Stimulated activated CD4-positive, alpha-beta T cell treated with anti-CD3 and anti-CD28 coated beads, Interleukin-1b, Interleukin-23, amount 100 ng/mL, for 1 hour (primary cell): ENCODE data around the gene MMP24OS.
"Not testable (repeated sequence)": the region's sequence is repeated elsewhere in the genome, so short reads cannot be mapped to it uniquely, and the experiment has no call there.

ENCODE experiments used
- DNase-seq, 2 donors: peaks; one replicate each; pipeline ENCODE4 v3.0.0-alpha.2; 2020; ENCODE audit warnings: low read depth in 2 of 2

Gene MMP24OS

DNA sequence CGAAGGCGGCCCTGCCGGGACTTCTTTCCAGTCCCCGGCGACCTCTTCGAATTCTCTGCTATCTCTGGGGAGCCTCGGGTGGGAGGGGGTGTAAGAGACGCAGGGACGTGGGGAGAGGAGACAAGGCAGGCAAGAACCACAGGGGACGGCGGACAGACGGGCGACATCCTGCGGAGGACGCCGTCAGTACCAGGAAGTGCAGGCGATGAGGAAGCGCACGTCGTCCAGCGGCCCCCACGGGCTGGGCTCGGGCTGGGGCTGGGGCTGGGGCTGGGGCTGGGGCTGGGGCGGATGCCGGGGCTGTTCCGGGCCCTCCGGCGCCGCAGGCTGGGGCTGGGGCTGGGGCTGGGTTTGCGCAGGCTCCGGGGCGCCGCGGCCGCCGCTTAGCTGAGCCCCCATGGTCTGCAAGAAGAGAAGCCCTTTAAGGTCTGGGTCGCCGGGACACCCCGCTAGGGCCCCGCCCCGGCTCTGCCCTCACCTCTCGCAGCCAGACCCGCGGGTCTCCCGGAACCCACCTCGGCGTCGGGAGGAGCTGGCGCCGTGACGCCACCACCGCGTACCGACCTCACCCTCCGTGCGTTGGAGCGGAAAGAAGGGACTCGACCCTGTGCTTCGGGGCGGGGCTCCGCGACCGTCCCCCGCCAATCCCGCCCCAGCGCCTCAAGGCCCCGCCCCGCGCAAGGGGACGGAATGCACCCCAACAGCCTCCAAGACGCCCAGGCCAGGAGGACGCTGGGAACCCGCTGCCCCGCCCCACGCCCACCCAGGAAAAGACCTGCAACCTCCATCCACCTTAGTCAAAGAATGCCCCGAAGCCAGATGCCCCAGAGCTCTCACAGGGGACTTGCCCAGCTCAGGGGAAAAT lies at the start of gene MMP24OS:
Gene MMP24OS (minus strand): TSS at position 592 of the 865 bp plus-strand sequence. CDS start 193 bp downstream, at position 399.
- DNase-seq, result peak; percentile 68 to 77

DNA sequence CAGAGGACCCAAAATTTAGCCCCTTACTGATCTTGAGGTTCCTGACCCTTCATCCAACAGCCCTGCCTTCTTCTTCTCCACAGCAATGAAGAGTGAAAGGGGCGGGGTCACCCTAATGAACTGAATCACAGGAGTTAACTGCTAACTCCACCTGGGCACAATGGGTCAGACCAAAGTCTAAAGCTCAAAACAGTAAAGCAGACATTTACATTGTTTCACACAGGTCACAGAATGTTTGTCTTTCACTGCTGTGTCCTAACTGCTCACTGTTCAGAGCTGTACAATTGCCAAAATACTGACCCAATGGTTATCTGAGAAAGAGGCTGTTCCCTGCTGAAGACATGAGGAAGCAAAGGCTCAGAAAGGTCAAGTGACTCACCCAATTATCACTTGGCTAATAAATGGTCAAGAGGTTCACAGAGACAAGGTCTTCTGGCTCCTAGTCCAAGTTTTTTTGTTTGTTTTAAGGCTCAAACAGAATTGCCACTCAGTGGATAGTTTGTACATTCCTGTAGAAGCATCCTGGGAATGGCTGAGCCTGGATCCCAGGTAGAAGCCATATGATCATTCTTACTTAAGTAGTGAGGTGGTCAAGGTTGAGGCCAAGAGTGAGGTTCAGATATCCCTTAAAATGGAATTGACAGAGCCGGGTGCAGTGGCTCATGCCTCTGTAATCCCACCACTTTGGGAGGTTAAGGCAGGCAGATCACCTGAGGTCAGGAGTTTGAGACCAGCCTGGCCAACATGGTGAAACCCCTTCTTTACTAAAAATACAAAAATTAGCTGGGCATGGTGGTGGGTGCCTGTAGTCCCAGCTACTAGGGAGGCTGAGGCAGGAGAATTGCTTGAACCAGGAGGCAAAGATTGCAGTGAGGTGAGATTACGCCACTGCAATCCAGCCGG lies 49.4 kb upstream of the MMP24OS start:
- DNase-seq, result no peak

DNA sequence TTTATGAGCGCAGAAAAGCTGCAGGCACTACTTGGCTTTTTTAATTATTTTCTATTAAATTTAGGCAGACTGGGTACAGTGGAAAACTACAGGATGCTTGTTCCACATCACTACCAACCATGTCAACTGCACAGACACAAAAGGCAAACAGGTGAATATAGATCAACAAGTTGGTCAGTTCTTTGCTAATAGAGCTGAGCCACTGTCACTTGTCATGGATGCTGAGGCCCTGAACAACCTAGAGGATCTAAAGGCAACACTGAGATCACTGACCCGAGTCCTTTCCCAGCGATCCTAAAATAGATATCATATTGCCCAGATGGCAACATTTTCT lies 48.8 kb upstream of the MMP24OS start:
- DNase-seq, result no peak

DNA sequence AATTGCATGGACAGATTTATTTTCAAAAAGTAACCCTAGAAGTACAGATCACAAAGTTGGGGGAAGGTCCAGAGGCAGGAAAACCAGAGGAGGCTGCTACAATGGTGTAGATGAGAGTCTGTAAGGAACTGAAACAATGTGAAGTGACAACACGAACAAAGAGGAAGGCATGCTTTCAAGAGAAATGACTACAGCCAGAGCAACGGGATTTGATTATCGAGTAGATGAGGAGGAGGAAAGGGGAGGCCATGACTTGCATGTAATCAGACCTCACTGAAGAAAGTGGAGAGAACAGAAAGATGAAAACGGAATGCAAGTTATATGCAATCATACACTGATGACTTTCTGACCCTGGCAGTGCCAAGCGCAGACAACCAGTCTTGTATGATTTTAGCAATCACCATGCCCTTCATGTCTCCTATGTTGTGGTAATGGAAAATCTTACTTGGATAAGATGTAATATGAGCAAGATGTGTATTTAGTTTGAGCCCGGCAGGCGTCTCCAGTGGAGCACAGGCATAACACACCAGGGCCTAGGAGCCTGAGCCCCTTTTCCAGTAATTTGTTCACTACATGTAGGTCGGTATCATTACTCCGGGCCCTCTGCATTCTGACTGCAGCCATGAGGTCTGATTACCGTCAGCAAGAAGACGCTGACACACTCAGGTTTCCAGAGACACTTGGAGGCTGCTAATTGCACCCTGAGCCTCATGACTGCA lies 48.3 kb upstream of the MMP24OS start:
- no peak for DNase-seq

DNA sequence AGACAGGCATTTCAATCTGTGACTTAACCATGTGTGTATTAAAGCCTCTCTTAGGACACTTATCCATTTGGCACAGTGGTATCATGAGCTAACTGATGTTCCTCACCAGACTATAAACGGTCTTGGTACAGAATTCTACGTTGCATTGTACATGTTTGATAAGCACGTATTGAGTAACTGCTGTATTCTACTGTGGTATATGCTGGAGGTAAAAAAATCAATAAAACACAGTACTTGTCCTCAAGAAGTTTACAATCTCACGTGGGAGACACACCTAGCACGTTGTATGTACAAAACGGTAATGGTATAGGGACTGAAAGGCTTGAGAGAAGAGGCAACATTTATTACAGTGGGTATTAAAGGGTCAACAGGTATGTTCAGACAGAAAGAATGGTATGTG lies 47.5 kb upstream of the MMP24OS start:
- no peak for DNase-seq

DNA sequence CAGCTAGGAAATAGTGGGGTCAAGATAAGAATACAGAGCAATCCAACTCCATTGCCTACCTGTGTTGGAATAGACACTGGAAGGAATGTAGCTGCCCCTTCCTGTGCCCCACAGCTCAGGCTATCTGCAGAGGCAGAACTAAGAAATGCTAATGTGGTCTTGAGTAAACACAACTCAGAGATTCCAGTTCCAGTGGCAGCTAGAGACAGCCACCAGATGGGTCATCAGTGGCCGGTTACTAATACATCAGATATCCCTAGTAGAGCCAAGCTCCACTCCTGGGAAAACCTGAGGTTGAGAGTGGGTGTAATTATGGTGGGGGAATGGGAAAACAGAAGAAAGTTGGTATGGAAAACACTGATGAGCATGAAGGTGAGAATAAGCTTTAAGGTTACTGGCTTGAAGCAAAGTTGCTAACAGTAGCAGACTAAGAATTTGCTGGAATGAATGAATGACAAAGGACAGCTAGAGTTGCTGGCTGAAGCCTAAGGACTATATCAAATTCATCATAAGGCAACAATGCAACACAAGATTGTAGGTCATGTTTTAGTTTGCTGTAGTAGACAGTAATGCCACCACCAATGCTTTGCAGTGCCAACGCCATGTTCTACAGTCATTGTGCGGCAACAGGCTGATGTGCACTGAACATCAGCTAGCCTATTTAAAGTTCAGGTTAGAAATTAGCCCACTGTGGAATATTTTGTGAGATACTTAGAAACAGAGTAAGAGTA lies 42.6 kb upstream of the MMP24OS start:
- no peak for DNase-seq

DNA sequence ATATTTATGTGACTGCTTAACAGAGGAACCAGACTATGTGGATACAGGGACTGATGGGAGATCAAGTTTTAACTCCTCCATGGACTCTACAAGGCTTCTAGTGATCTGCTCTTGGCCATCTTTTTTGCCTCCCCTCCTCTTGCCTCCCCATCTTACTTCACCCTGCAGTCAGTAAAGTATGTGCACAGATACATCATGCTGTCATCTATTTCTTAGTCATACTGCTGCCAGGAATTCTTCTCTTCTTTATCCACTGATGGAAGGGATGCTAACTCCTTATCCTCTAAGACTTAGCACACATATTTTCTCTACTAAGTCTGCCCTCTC lies 41.9 kb upstream of the MMP24OS start:
- no peak for DNase-seq

DNA sequence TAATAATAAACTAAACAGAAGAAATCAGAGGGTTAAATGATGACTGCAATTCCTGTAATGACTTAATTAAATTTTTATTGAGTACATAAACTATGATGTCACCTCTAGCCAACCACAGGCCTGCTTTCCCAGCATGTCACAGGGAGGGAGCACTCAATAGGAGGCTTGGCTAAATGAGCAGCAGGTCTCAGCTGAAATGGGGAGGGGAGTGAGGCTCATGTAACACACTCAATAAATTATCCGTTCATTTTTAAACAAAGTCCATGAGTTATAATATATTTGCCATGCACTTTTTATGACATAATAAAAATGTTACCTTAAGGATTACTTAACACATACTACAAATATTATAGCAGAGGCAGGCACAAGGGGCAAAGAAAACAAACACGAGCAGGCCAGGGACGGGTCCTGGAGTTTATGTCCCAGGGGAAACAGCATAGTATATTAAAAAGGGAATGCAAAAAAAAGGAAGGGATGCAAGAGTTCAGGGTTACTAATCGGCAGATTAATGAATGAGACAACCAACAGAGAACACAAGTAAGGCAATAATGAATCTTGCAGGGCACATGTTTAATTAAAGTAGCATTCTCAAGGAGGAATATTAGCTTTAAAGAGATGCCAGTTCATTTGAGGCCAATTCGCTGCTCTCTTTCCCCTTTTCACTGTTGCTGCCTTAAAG lies 41.4 kb upstream of the MMP24OS start:
- DNase-seq, result no peak

DNA sequence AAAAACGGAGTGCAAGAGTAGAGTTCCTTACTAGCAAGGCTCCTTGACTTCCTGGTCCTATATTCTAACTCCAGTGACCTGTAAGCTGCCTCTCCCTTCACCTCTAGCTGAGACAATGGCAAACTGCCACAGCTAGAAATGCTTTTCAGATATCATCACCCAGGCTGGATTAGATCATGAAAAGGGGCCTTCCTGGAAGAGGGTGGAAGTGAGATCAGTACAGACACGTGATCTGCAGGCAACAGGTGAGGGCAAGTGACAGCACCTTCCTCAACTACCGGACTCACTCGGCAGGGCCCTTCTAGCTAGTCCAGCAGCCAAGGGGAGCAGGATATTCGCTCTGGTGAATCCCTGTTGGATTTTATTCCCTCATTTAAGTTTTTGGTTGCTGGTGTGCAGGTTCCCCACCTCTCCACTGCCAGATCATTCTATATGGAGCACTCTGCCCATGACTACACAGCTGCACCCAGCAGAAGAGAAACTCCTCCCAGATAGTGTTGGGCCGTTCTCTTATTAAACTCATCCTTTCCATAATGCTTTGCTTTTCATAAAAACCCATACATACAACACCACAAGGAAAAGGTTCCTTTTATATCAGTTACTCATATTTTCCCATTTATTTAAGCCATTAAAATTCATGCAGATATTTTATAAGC lies 40.7 kb upstream of the MMP24OS start:
- DNase-seq, result no peak

DNA sequence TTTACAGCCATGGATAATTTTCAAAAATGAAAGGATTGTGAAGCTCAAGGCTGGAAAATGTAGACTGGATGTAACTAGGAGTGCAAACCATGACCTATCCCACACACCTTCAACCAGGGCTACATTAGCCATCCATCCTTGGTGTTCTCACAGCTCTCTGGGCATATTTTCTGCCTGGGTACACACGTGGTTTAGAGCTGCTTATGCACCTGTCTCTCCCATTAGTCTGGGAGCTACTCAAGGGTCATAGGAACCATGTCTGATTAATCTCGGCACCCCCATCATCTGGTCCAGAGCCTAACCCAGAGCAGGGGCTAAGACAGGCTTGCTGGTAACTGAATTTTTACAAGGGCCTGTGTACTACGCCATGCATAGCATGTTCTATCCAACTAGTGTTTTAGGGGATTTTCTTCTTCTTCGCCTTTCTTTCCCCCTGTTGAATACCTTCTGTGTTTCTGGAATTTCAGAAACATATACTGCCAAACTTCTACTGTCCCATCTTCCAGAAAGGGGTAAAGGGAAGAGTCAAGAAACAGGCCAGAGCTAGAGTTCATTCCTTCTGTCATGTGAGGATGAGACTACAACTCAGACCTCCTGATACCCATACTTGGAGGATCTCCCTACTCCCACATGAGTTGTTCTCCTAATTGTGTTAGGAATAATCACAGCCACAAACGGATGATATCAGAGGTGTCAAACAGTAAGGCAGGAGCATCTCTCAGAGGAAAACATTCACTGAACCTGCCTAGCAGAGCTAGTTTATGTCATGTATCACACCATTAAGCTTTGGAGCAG lies 39.7 kb upstream of the MMP24OS start:
- DNase-seq, result no peak

DNA sequence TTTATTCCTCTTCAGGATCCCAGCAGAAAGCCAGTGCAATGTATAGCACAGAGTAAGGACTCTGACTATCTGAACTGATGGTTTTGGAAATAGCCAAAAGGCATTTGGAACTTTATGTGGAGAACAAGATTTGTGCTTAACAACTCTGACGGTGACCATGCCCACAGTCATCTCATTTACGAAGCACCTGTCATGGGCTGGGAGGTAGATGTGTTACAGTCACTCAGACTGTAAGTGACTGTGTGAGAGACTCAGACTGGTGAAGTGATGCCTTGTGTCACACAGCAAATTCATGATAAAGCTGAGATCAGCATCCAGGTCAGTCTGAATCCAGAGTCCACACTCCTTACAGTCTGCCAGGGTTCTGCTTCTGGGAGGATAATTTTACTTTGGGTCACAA lies 38.2 kb upstream of the MMP24OS start:
- no peak for DNase-seq

DNA sequence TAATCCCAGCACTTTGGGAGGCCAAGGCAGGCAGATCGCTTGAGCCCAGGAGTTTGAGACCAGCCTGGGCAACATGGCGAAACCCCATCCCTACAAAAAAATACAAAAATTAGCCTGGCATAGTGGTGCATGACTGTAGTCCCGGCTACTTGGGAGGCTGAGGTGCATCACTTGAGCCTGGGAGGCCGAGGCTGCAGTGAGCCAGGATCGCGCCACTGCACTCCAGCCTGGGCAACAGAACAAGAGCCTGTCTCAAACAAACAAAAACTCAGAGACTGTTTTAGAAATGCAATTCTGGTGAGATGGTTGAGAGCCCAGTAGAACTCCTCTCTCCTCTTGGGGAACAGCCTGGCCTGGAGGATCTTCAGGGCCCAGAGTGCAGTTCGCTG lies 37.7 kb upstream of the MMP24OS start:
- not testable (repeated sequence) for DNase-seq

DNA sequence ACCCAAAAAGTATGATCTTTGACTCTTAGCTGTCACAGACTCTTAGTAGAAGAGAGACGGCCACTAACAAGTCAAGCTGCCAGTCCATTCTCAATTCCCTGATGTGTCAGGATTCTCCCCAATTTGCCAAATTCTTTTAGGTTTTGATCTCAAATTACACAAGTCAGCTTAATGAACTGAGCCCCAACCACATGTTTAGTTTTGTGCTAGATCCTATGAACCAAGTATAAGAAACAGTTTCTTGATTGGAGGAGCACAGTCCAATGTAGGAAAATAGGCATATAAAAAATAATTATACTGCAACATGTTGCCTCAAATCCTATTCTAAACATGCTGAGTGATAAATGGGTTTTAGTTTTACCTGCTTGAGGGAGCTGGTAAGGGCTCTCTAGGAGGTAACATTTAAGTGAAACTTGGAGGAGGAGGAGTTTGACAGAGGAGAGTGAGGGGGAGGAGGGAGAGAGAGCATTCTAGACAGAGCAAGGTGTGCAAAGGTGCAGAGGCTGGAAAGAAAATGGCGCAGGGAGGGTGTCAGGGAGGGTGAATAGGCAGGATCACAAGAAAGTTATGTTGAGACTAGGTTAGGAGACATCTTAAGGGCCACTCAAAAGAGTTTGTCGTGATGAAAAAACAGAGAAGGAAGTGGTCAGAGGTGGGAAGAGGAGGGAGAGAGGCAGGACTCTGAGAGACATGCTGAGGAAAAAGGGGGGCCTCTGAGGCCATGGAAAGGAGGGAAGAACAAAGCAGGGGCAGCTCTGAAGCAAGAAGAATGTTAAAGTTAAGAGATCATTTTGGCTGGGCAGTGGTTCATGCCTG lies 37.1 kb upstream of the MMP24OS start:
- DNase-seq, result no peak

DNA sequence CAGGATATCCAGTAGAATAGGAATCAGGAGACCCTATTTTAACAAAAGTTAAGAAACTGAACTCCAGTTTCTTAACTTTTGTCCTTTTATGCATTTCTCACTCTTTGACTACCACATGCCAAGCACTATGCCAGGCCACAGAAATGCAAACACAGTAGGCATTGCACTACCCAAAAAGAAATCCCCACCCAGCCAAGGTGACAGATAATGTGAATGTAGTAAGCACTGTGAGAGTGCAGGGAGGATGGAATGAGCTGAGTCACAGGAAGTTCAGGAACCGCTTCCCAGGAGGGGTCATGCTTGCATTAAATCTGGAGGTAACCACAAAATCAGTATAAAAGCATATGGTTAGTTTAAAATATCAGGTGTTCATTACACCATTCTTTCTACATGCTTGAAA lies 34.4 kb upstream of the MMP24OS start:
- DNase-seq, result no peak

DNA sequence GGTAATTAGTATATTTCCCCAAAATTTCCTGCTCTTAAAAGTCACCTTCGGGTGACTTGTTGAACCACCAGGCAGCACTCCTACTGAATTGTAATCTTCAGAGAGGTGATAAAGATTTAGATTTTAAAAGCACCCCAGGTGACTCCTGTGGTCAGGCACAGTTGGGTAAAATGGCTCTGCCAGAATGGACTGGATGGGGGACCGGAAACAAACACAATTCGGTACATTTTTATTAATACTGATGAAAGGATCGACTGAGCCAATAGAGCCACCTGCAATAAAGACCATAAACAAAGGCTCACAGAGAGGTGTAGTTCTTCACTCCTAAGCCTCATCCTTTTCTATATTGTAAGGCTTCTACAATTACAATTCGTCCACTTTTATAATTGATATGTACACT lies 33.9 kb upstream of the MMP24OS start:
- DNase-seq, result no peak

DNA sequence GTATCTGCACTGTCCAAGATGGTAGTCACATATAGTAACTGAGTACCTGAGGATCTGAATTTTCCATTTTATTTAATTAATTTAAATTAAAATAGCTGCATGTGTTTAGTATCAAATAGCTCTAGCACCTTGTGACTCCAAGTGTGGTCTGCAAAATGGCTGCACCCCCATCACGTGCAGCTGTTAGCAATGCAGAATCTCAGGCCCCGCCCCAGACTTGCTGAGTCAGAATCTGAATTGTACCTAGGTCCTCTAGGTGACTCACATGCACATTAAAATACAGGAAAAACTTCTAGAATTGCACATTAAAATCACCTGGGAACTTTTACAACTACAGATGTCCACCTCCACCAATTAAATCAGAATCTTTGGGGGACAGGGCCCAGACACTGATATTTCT lies 33.5 kb upstream of the MMP24OS start:
- DNase-seq, result peak in 1 of 2 donors; percentile 39

DNA sequence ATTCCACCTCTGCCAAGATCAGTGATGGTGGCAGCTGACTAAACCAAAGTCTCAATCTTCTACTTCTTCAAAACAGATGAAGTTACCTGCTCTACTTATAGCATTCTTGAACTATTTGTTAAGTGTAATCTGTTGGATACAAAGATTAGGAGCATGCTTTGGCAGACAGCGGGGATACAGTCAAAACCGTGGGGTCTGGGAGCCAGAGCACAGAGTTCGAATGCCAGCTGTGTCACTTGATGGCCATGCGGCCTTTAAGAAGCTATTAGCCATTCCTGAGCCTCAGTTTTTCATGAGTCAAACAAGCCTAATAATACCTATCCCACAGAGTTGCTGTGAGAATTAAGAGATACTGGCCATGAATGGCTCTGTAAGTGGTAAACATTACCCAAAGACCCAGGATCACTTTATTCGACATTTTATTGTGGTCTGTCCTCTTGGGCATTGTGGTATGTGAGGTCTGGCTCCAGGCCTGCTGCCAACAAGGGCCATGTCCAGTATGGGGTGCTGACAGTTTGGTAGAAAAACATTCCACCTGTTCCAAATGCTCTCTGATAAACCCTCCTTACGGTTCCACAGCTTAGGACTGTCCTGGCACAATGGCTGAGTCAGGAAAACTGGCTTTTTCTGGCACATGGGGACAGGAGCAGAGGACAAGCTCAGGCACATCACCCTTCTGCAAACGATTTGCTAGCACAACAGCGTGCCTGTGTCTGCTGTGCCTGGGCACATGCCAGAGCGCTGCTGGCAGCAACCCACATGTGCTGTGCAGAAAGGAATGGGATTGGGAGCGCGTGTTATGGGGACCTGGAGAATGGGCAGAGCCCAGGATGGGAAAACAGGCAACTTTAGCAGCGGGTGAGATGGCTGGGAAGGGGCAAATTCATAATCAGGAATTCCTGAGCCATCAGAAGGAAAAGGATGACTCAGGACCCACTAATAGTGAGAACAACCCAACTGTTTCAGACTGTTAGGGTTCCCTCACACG lies 30.0 kb upstream of the MMP24OS start:
- no peak for DNase-seq
